Activated CD8-positive, alpha-beta memory T cell treated with anti-CD3 and anti-CD28 coated beads, Interleukin-2, amount 50 U/mL, for 48 hours (primary cell): ENCODE results near the gene REEP3.
A peak's percentile ranks its signal among the peaks of the same experiment; 100 is the strongest.

Source experiments
- DNase-seq: peaks from one replicate; pipeline ENCODE4 v3.0.0-alpha.2; 2020

The REEP3 gene

DNA sequence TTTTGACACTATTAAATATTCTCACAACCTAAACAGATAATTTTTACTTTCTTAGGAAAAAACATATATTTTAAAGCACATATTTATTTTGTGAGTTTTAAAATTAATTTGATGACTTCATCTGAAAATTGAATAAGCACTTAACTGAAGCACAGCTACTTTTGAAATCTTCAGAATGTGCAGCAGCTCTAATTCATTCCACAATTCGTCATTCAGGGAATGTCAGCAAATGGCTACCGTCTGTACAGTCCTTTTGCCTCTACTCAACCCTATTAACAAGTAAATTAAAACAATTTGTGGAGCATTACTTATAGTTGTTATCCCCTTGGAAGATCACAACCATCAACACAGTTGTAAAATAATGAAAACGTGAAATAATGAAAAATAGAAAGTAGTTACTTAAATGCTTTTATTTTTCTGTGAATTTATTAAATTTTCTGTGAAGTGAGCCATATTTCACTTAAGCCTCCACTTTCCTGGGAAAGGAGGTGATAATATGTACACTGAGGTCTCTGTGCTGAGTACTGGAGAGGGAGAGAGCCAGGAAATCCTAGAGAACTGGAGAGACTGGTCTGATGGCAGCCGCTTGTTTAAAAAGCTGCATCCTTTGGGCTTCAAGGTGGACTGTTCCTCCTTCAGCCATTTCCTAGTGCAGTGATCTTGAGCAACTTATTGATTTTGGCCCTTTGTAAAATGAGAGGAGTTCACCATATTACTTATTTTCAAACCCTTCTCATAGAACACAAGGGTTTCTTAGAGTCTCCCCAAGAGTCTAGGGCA is 70.6 kb downstream of the REEP3 start:
- DNase-seq: no peak

DNA sequence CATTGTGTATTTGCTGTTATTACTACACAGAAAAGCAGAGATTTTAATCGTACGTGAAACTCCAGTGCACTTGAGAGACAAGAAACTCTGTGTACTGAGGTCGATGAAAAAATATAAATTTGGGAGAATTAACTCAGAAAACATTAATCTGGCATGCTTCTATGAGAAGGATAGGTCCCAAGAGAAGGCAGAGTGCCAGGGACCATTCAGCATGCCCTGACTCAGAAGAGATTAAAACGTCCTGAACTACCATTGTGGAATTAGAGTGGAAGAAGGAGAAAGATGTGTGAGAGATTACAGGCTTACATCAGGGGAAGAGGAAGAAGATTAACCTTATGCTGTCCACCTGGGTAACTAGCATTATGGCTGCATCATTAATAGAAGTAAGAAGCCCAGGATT is 72.4 kb downstream of the REEP3 start:
- no peak for DNase-seq

DNA sequence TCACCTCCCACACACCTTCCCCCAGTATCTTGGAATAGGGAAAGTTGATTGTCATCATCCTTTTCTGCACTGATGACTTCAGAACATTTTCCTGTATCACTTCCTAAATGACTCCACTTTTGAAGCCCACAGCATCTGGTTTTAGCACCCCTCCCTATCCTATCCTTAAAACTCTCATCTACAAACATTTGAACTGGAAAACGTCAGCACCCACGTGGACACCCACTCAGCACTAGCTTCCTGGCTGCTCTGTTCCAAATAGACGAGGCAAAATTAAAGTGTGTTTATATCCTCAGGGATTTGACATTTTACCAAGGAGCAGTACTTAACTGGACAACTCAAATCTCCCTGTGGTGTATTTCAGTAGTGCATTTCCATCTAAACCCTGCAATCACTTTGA is 73.9 kb downstream of the REEP3 start:
- no peak for DNase-seq

DNA sequence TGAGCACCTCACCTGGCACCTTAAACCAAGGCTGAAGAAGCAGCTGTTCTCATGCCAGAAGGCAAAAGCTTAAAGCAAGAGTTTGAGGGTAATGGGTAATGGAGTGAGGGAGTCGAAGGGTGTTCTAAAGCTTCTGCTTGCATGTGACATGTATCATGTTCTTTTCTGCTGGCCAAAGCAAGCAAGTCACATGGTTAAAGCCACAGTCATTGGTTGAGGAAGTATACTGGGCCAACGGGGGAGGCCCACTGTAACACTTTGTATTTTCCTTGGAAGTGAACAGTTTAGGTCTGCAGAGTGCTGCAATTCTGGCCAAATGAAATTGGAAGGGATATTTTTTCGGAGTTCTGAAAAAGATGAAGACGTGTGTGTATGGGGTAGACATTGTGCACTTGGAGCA is 75.7 kb downstream of the REEP3 start:
- DNase-seq: no peak

GRCh38 chr10:63600540-63600939 is 79.3 kb downstream of the REEP3 start:
- DNase-seq: no peak

DNA sequence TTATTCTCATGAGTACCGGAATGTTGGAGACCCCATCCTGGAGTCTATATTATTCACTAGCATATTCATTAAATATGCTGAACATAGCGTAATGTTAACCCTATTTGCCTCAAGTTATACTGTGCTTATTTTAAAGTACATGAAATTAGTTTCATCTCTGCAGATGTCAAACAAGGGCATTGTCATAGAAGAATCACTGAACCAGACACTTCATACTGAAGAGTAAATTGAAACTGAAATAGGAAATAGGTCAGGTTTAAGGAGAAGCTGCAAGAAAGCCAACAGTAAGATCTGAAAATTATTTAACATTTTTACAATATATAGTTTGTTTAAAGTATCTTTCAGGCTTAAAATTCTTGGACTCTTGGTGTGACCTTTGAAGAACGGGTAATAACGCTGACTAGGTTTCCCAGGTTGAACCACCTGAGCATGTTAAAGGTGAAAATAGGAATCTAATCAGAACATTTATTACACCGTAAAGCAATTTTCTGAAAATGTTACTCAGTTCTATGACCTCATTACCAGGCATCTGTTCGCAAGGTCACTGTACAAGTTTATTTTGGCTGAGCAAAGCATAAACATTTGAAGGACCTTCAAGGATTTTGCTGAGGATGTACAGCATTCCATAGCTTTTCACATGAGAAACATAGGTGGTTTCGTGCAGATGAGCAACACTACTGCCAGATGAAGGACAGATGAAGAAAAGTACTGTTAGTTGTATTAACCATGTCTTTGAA is 82.7 kb downstream of the REEP3 start:
- no peak for DNase-seq

GRCh38 chr10:63605197-63605967 is 84.2 kb downstream of the REEP3 start:
- no peak for DNase-seq

DNA sequence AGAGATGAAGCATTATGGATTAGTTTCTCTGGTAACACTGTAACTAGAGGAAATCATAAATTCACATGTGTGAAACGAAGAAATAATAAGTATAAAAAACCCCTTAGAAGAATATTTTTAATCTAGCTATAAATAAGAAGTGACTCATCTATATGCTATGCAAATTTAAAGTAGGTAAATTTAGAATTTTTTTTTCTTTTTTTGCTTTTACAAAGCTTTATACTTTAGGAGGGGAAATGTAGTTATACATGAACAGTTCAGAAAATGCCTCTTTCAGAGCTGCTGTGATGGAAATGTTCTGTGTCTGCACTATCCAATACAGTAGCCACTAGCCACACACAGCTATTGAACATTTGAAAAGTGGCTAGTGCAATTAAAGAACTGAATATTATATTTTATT is 87.3 kb downstream of the REEP3 start:
- DNase-seq: no peak

GRCh38 chr10:63611078-63611477 is 89.9 kb downstream of the REEP3 start:
- no peak for DNase-seq

DNA sequence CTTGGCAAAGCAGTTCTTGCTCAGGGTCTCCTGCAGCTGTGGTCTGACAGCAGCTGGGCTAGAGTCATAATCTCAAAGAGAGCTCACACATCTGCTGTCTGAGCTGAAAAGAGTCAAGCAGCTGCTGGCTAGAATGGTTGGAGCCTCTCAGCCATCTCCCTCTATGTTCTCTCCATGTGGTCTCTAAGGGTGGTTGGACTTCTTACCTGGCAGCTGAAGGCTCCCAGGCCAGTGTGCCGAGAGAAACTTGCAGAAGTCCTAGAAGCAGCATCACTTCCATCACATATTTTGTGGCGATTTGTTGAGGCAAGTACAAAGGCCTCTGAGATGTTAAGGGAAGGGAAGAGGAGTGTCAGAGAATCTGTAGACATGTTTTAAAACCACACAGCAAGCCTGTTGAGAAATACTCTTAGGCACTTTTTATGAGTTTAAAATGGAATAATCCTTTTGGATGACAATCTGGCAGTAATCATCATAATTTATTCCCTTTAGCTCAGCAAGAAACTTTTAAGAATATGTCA is 93.2 kb downstream of the REEP3 start:
- no peak for DNase-seq

- DNase-seq: no peak
These were observed 97.4 kb downstream of the REEP3 start for GRCh38 chr10:63618552-63618951.

GRCh38 chr10:63619426-63619825 is 98.2 kb downstream of the REEP3 start:
- DNase-seq: no peak

DNA sequence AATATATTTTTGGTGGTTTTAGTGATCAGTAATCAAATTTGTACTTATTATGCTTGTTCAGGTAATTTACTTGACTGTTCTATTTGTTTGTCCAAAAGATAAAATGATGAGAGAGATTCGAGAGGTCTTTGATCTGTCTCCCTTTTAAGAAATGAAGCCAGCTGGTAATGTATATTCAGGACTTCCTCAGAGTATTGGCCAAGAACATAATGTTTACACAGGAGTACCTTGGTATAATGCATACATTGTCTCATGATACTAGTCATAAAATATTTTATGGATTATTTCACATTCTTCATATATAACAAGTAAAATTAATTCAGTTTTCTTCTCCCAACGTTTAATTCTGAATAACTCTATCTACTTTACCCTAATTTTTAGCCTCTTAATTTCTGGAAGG is 100.9 kb downstream of the REEP3 start:
- no peak for DNase-seq

DNA sequence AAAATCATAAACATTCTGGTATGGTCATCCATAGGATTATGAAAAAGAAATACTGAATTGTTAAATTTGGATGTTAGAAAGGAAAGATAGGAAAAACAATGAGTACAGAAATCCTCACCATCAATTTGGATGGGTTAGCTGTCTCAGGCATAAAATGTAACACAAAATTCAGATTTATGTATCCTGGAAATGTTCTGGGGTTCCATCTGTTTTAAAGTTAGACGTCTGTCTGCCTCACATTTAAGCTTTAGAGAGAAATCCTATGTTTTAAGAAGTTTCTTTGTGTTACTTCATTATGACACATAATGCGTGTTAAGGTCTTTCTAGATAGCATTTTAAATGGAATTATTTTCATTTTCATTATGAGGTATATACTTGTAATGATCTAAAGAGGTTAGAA is 103.5 kb downstream of the REEP3 start:
- DNase-seq: no peak

- DNase-seq: no peak
These were observed 106.2 kb downstream of the REEP3 start for GRCh38 chr10:63627396-63627795.

GRCh38 chr10:63627881-63628296 is 106.7 kb downstream of the REEP3 start:
- DNase-seq: no peak

DNA sequence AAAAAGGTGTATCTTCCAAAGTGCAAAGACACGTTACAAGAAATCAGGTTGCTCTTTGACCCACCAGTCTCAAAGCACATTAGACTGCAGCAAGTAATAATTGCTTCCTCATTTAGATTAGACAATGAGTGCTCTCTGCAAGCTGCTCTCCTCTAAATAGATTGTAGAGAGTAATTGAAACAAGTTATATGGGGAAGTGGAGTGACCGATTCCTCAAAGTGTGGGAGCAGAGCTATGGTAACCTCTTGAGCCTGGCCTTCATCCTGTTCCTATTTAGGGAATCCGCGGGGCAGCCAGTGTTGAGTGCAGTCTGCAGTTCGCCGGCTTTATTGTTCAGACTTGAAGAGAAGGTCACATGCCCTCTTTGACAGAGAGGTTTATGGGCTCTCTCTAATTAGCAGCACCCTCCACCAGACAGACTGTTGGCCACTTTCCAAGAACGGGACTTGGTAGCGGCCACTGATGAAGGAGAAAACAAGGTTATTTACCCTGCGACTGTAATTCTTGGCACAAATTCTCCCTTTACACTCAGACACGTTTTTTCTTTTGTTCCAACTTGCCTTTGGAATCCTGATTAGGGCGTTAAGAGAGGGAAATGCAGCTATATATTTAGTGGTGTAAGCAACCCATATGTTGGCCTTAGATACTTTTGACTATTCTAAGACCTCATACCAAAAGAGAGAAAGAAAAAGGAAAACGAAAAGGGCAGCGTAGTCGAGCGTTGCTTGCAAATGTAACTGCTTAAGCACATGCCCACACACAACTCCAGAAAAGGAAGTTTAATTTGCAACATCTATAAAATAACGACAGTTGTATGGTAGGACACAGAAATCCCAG is 107.5 kb downstream of the REEP3 start:
- DNase-seq: no peak

- DNase-seq: peak; percentile 86
These were observed 108.3 kb downstream of the REEP3 start for GRCh38 chr10:63629363-63630084.

GRCh38 chr10:63630085-63630930 is 109.1 kb downstream of the REEP3 start:
- DNase-seq: peak; percentile 82

DNA sequence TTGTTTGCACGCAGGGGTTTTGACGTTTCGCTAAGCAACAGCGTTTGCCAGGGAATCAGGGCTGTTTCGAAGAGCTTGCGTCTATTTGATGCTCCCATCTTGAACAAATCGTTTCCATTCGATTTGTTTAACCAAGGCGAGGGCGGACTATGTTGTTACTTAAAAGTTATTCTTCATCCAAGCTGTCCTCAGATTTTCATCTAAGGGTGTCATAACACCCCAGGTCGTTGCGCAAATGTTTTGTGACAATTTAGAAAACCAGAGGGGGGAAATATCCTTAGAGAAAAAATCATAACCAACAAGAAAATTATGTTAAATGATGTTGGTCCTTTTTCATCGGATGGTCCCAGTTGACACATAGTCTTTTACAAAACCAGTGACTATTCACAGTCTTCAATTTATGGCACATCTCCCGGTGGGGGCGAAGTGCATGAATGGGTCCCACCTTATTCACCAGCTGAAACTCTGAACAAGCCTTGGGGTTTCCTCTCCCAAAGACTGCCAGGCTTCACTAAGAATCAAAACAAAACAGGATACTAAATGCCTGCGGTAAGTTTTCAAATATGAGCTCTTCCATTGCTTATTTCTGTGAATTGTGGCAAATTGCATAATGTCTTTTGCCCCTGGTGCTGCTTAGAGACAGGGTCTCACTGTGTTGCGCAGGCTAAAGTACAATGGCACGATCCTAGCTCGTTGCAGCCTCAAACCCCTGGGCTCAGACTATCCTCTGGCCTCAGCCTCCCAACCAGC is 109.9 kb downstream of the REEP3 start:
- DNase-seq: no peak
